Dedifferentiated amniotic fluid mesenchymal stem cell (primary cell): ENCODE results near the gene CRYGN.

Experiments
- DNase-seq: peaks from one replicate; pipeline ENCODE4 v3.0.0-alpha.2; 2016; ENCODE audit errors: extremely low spot score

CRYGN gene

GRCh38 chr7:151391358-151391730, 48.6 kb downstream of the CRYGN start:
- no peak for DNase-seq

- DNase-seq = no peak
Measured at GRCh38 chr7:151390598-151391357, 49.2 kb downstream of the CRYGN start.

- DNase-seq = no peak
Measured at GRCh38 chr7:151389768-151390597, 50.0 kb downstream of the CRYGN start.

- no peak for DNase-seq
Measured at GRCh38 chr7:151389096-151389767, 50.7 kb downstream of the CRYGN start.

- DNase-seq = no peak
Measured at GRCh38 chr7:151388430-151388829, 51.5 kb downstream of the CRYGN start.

- DNase-seq = no peak
Measured at GRCh38 chr7:151388007-151388297, 52.0 kb downstream of the CRYGN start.

- no peak for DNase-seq
Measured at GRCh38 chr7:151387161-151388006, 52.6 kb downstream of the CRYGN start.

- DNase-seq = no peak
Measured at GRCh38 chr7:151386301-151387160, 53.4 kb downstream of the CRYGN start.

GRCh38 chr7:151385626-151386300, 54.2 kb downstream of the CRYGN start:
- no peak for DNase-seq

GRCh38 chr7:151384776-151385625, 54.9 kb downstream of the CRYGN start:
- DNase-seq = no peak

- no peak for DNase-seq
Measured at GRCh38 chr7:151384352-151384697, 55.6 kb downstream of the CRYGN start.

- no peak for DNase-seq
Measured at GRCh38 chr7:151383638-151384351, 56.1 kb downstream of the CRYGN start.

- no peak for DNase-seq
Measured at GRCh38 chr7:151382079-151382885, 57.7 kb downstream of the CRYGN start.

GRCh38 chr7:151381348-151382078, 58.4 kb downstream of the CRYGN start:
- no peak for DNase-seq

GRCh38 chr7:151381098-151381347, 58.9 kb downstream of the CRYGN start:
- no peak for DNase-seq

GRCh38 chr7:151380199-151381097, 59.5 kb downstream of the CRYGN start:
- no peak for DNase-seq
